IPS-NIHi11 (cell line): ENCODE results near the gene TTC13.

Source experiments
- DNase-seq: peaks from one replicate; pipeline ENCODE4 v3.0.0; 2012; ENCODE audit warnings: mixed read lengths, low spot score

Gene TTC13

GRCh38 chr1:230907472-230908205 lies 71.0 kb downstream of the TTC13 start:
- DNase-seq = no peak

GRCh38 chr1:230906226-230906625 lies 72.4 kb downstream of the TTC13 start:
- DNase-seq = no peak

- DNase-seq = no peak
These were observed 72.9 kb downstream of the TTC13 start for GRCh38 chr1:230905733-230906132.

DNA sequence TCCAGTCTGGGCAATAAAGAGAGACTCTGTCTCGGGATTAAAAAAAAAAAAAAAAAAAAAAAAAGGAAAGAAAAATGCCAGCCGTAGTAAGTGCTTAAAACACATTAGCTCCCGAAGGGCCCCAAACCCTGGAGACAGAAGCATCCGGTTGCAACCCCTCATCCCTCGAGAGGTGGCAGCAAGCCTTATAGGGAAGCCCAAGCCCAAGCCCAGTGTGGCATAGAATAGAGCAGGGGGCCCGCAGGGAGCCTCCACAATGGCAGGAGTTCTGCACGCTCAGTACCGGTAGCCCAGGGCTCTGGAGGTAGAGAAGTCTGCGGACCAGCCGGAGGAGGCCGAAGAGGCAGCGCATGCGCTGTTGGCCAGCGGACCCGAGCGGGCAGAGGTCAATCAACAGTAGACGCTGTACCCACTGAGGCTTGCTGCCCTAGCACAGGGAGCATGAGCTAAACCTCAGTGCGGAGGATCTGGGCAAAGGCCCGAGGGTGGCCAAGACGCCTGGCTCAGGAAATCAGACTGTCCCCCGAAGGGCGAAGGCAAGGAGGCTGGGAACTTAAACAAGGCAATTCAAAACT lies 76.2 kb downstream of the TTC13 start:
- peak; percentile 38 for DNase-seq

DNA sequence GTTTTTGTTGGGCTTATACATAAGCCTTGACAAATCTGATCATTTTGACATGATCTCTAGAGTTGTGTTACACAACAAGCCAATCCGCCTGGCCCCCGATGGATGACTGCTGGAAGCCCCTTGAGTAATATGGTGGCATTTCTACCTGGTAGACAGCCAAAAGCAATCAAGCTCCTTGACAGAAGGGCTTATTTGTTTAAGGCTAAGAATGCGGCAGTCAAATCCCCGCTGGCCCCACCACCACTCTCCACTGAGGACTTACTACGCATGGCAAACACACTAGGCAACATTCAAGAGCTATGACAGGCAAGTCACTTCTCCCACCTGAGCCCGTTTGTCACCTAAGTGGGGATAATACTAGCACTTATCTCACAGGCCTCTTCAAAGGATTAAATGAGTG lies 77.0 kb downstream of the TTC13 start:
- DNase-seq = no peak

GRCh38 chr1:230900984-230901383 lies 77.7 kb downstream of the TTC13 start:
- DNase-seq = no peak

GRCh38 chr1:230899841-230900251 lies 78.8 kb downstream of the TTC13 start:
- no peak for DNase-seq

GRCh38 chr1:230898748-230899147 lies 79.9 kb downstream of the TTC13 start:
- DNase-seq = no peak

DNA sequence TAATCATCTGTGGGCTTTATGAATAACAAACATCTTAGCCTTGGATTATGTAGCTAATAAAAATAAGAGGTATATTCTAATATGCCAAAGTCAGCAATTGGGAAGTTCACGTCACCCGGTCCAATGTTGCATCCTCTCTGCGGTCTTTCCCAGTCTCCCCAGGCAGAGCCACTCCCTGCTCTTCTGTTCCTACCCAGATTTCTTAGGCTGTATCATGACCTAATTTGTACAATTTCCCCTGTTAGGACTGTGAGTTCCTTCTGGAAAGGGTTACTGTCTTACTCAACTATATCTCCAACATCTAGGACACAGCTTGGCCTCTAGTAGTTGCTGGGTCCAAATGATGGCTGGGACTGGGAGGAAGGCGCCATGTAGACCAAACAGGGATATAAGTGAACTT lies 80.5 kb downstream of the TTC13 start:
- DNase-seq = no peak

GRCh38 chr1:230896779-230897178 lies 81.9 kb downstream of the TTC13 start:
- DNase-seq = no peak

GRCh38 chr1:230895452-230895851 lies 83.2 kb downstream of the TTC13 start:
- no peak for DNase-seq

DNA sequence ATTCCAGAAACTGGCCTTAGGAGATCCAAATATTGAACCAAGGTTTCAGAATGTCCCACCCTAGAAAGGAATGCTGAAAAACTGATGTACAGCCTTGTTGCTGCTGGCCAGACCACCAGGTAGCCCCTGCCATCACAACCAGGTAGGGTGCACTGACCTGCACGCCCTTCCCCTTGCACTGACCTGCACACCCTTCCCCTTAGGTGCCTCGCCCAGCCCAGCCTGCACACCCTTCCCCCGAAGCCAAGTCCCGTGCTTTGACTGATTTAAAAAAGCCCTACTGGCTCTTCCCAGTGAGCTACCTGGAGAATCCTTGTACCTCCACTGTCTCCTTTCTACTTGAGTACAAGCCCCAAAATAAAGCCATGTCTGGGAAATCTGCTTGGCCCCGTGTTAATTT lies 84.0 kb downstream of the TTC13 start:
- DNase-seq = no peak

- DNase-seq = no peak
These were observed 84.6 kb downstream of the TTC13 start for GRCh38 chr1:230894032-230894431.

GRCh38 chr1:230892018-230892491 lies 86.6 kb downstream of the TTC13 start:
- DNase-seq = no peak

DNA sequence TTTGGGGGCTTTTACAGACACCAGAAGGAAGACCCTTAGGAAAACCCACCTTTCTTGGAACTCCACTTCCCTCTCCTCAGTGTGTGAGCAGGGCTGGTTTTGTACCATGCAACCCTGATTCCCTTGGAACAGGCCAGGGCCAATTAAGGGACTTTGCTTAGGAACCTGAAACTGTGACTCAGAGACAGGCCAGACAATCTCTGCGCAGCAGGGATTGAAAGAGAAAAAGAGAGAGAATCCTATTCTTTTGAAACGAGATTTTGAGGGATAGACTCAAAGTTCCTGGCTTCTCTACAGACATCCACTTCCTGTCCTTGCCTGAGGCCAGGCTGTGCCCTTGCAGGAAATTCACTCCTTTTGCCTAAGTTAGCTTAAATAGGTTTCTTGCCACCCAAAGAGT lies 87.2 kb downstream of the TTC13 start:
- DNase-seq = peak; percentile 34

GRCh38 chr1:230884646-230885045 lies 94.0 kb downstream of the TTC13 start:
- DNase-seq = no peak

- DNase-seq = no peak
These were observed 94.7 kb downstream of the TTC13 start for GRCh38 chr1:230883967-230884366.

DNA sequence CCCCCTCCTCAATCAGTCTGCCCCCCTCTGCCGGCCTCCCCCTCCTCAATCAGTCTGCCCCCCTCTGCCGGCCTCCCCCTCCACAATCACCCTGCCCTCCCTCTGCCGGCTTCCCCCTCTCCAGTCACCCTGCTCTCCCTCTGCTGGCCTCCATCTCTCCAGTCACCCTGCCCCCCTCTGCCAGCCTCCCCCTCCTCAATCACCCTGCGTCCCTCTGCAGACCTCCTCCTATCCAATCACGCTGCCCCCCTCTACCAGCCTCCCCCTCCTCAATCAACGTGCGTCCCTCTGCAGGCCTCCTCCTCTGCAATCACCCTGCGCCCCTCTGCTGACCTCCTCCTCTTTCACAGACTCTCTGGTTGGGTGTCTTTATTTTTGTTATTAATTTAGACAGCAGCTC lies 98.9 kb downstream of the TTC13 start:
- DNase-seq = peak; percentile 49

GRCh38 chr1:230878591-230878990 lies 100.1 kb downstream of the TTC13 start:
- DNase-seq = no peak

- DNase-seq = no peak
These were observed 100.6 kb downstream of the TTC13 start for GRCh38 chr1:230877924-230878590.

GRCh38 chr1:230877146-230877923 lies 101.3 kb downstream of the TTC13 start:
- DNase-seq = no peak

DNA sequence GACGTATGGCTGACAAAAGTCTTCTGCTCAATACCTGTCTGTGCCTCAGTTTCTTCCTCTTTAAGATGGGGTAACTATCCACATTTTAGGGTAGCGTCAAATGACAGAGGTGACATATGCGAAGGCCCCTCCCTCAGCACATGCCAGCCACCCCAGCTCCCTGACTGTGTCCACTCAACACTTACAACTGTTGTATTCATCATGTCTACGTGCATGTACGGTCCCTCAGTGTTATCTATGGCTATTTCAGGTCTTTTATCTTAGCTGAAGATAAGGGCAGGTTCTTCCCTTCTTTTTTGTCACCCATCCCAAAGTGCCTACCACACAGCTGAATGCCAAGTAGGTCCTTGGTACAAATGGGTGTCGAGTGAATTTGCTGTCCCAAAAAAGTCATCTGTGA lies 102.0 kb downstream of the TTC13 start:
- DNase-seq = no peak

DNA sequence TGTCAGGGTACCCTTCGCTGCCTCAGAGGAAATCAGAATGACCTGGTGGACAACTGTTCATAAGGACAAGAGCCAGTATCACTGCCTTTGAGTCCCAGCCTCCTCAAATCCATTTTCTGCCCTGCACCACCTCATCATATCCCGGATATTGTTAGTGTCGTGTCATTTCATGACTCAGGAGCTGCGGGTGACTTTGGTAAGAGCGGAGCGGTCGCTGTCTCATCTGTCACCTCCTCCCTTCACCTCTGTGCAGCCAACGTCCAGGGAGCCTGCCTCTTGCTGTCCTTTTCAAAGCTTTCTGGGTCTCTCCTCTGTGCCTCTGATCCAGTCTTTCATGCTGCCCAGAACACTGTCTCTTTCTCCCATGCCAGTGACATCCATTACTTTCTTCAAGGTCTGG lies 103.3 kb downstream of the TTC13 start:
- no peak for DNase-seq
